ENCODE results near the gene SORBS1. TPM values are rescaled to one million over a fixed set of nuclear protein-coding genes. Genes with fewer than 3 reads are reported as not detected.

SORBS1 gene
- total RNA-seq, 1 experiment from 2014 or later: 0.56 TPM

- Histone ChIP-seq H3K4me1 (ENCODE audit: insufficient read depth, low read length, poor library complexity, severe bottlenecking) (no peaks in the 10 kb centered on the region), H3K27me3 (replicated peaks; ENCODE audit: insufficient read depth, low read depth, low read length, poor library complexity) (no peaks in the 10 kb centered on the region), H3K9me3 (ENCODE audit: low read depth, low read length, poor library complexity, severe bottlenecking) (no peaks in the 10 kb centered on the region), H3K27ac (ENCODE audit: low read depth, low read length, poor library complexity, severe bottlenecking) (no peak overlapping the region), H3K36me3 (ENCODE audit: insufficient read depth, low read length, poor library complexity, severe bottlenecking) (no peaks in the 10 kb centered on the region), H3K4me3 (ENCODE audit: low read depth, low read length, poor library complexity, severe bottlenecking) (no peak overlapping the region)
- DNase-seq (ENCODE audit: low spot score): no peak
- no TSS peak for BruUV-seq (replicated peaks)
- CTCF ChIA-PET: no interaction called here
- POLR2A ChIA-PET (ENCODE audit: low non-redundant PET): no interaction called here
- TF ChIP-seq EZH2 (IDR thresholded peaks at IDR 0.05; ENCODE audit: borderline replicate concordance, low read depth, low read length, poor library complexity, severe bottlenecking): no peak
- TF ChIP-seq CTCF (conservative IDR thresholded peaks at IDR 0.05; ENCODE audit: low read depth, low read length): no peak
- intact Hi-C loops (cut with micrococcal nuclease; ENCODE audit: unreplicated experiment): no loop called here
Measured at GRCh38 chr10:95314192-95314918, 246.8 kb downstream of the SORBS1 start.

GRCh38 chr10:95312986-95313495, 248.1 kb downstream of the SORBS1 start:
- H3K36me3 ChIP-seq (ENCODE audit: insufficient read depth, low read length, poor library complexity, severe bottlenecking): no peaks in the 10 kb centered on the region
- no peak overlapping the region for H3K4me3 ChIP-seq (ENCODE audit: low read depth, low read length, poor library complexity, severe bottlenecking)
- DNase-seq (ENCODE audit: low spot score): no peak
- H3K4me1 ChIP-seq (ENCODE audit: insufficient read depth, low read length, poor library complexity, severe bottlenecking): no peaks in the 10 kb centered on the region
- no peak overlapping the region for H3K27ac ChIP-seq (ENCODE audit: low read depth, low read length, poor library complexity, severe bottlenecking)
- no peaks in the 10 kb centered on the region for H3K9me3 ChIP-seq (ENCODE audit: low read depth, low read length, poor library complexity, severe bottlenecking)
- BruUV-seq (replicated peaks): no TSS peak
- intact Hi-C loops (cut with micrococcal nuclease; ENCODE audit: unreplicated experiment): no loop called here
- ChIA-PET POLR2A (ENCODE audit: low non-redundant PET) (no interaction called here), CTCF (no interaction called here)
- no peak for TF ChIP-seq EZH2 (IDR thresholded peaks at IDR 0.05; ENCODE audit: borderline replicate concordance, low read depth, low read length, poor library complexity, severe bottlenecking)
- H3K27me3 ChIP-seq (replicated peaks; ENCODE audit: insufficient read depth, low read depth, low read length, poor library complexity): no peaks in the 10 kb centered on the region

- Histone ChIP-seq H3K27me3 (replicated peaks; ENCODE audit: insufficient read depth, low read depth, low read length, poor library complexity) (no peaks in the 10 kb centered on the region), H3K4me3 (ENCODE audit: low read depth, low read length, poor library complexity, severe bottlenecking) (no peak overlapping the region), H3K9me3 (ENCODE audit: low read depth, low read length, poor library complexity, severe bottlenecking) (no peaks in the 10 kb centered on the region), H3K27ac (ENCODE audit: low read depth, low read length, poor library complexity, severe bottlenecking) (no peak overlapping the region), H3K36me3 (ENCODE audit: insufficient read depth, low read length, poor library complexity, severe bottlenecking) (no peaks in the 10 kb centered on the region), H3K4me1 (ENCODE audit: insufficient read depth, low read length, poor library complexity, severe bottlenecking) (no peaks in the 10 kb centered on the region)
- TF ChIP-seq EZH2 (IDR thresholded peaks at IDR 0.05; ENCODE audit: borderline replicate concordance, low read depth, low read length, poor library complexity, severe bottlenecking) (no peak), CTCF (conservative IDR thresholded peaks at IDR 0.05; ENCODE audit: low read depth, low read length) (no peak)
- BruUV-seq (replicated peaks): no TSS peak
- intact Hi-C loops (cut with micrococcal nuclease; ENCODE audit: unreplicated experiment): no loop called here
- CTCF ChIA-PET: no interaction called here
- DNase-seq (ENCODE audit: low spot score): no peak
- POLR2A ChIA-PET (ENCODE audit: low non-redundant PET): no interaction called here
Measured at GRCh38 chr10:95312257-95312656, 248.9 kb downstream of the SORBS1 start.

GRCh38 chr10:95309958-95310357, 251.2 kb downstream of the SORBS1 start:
- Histone ChIP-seq H3K27ac (ENCODE audit: low read depth, low read length, poor library complexity, severe bottlenecking) (no peak overlapping the region), H3K4me1 (ENCODE audit: insufficient read depth, low read length, poor library complexity, severe bottlenecking) (no peaks in the 10 kb centered on the region), H3K9me3 (ENCODE audit: low read depth, low read length, poor library complexity, severe bottlenecking) (no peaks in the 10 kb centered on the region), H3K27me3 (replicated peaks; ENCODE audit: insufficient read depth, low read depth, low read length, poor library complexity) (no peaks in the 10 kb centered on the region), H3K36me3 (ENCODE audit: insufficient read depth, low read length, poor library complexity, severe bottlenecking) (no peaks in the 10 kb centered on the region), H3K4me3 (ENCODE audit: low read depth, low read length, poor library complexity, severe bottlenecking) (no peak overlapping the region)
- intact Hi-C loops (cut with micrococcal nuclease; ENCODE audit: unreplicated experiment): no loop called here
- no peak for DNase-seq (ENCODE audit: low spot score)
- POLR2A ChIA-PET (ENCODE audit: low non-redundant PET): no interaction called here
- CTCF ChIA-PET: no interaction called here
- no TSS peak for BruUV-seq (replicated peaks)
- TF ChIP-seq EZH2 (IDR thresholded peaks at IDR 0.05; ENCODE audit: borderline replicate concordance, low read depth, low read length, poor library complexity, severe bottlenecking) (no peak), CTCF (conservative IDR thresholded peaks at IDR 0.05; ENCODE audit: low read depth, low read length) (no peak)

Measured in A673 (cell line).